NCI-H345 treated with DMSO at 0.1 percent for 48 hours (cell line): Measurements from ENCODE around the gene UGT1A9.
A peak's percentile ranks its signal among the peaks of the same experiment; 100 is the strongest.
"Not testable (repeated sequence)": the region's sequence is repeated elsewhere in the genome, so short reads cannot be mapped to it uniquely, and the experiment has no call there.

Experiments
- DNase-seq: peaks from one replicate; lab custom pipeline; 2025; ENCODE audit not compliant: unreplicated experiment; lab: John Stamatoyannopoulos, UW

UGT1A9 gene

DNA sequence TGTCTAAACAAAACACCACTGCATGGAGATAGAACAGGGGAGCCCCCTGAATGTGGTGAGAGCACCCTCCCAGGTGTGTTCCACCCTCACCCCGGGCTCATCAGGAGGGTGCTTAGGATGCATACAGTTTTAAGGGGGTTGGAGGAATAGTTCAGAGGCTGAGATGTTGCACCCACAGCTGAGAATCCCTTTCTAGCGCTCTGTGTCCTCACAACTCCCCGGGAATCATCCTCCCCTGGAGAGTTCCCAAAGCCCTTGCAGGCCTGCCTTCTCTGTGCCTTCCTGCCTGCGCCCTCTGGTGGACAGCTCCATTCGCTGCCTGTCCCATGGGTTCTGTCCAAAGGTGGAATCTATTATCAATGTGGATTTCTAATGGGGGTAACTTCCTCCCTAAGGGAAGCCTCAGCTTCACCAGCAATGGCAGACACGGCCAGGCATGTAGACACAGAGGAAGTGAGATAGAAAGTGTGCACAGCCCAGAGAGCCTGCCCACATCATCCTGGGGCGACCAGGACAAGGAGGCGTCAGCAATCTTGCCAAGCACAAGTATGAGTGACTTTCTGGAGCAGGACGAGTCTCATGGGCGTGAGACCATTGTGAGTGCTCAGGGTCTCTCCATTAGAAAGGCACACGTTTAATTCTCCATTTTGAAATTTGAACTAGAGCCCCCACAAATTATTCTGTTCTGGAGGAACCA is 39.8 kb downstream of the UGT1A9 start:
- peak; percentile 37 for DNase-seq

DNA sequence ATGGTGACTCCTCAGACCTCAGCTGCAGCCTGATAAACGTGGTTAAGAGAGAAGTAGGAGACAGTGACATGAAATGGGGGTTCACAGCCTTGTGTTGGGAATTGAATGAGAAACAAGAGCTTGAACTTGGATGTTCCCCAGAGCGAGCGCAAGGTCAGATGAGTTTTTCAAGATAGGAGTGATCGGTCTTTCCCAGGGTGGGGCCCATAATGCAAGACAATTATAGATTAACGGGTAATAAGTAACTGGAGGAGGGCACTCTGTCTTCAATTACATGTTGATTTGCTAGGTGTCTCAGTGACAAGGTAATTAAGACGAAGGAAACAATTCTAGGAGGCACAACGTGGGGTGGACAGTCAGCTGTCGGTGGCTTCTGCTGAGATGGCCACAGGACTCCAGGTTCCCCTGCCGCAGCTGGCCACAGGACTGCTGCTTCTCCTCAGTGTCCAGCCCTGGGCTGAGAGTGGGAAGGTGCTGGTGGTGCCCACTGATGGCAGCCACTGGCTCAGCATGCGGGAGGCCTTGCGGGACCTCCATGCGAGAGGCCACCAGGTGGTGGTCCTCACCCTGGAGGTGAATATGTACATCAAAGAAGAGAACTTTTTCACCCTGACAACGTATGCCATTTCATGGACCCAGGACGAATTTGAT is 41.0 kb downstream of the UGT1A9 start, which contains the start of gene UGT1A5:
Gene UGT1A5, plus strand, starts transcription at position 297 of the 651 bp plus-strand sequence. Its CDS starts 85 bp downstream, at position 382.
- DNase-seq: no peak

DNA sequence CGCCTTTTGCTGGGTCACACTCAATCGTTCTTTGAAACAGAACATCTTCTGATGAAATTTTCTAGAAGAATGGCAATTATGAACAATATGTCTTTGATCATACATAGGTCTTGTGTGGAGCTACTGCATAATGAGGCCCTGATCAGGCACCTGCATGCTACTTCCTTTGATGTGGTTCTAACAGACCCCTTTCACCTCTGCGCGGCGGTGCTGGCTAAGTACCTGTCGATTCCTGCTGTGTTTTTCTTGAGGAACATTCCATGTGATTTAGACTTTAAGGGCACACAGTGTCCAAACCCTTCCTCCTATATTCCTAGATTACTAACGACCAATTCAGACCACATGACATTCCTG is 41.5 kb downstream of the UGT1A9 start:
- no peak for DNase-seq

DNA sequence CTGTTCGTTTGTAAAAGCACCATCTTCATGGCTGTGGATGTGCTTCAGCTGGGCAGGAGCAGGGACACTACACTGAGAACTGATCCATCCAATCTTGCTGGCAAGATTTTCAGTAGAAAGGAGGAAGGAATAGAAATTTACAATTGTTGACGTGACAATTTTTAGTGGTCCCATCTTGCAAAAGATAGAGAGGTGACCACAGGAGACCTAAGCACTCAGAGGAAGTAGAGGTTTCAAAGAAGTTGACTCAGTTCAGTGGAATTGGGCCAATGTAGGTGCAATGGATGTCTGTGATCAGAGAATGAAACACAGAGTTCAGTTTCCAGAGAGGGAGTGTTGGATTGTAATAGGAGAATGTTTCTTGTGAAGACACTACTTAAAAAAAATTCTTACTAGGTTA is 42.4 kb downstream of the UGT1A9 start:
- no peak for DNase-seq

DNA sequence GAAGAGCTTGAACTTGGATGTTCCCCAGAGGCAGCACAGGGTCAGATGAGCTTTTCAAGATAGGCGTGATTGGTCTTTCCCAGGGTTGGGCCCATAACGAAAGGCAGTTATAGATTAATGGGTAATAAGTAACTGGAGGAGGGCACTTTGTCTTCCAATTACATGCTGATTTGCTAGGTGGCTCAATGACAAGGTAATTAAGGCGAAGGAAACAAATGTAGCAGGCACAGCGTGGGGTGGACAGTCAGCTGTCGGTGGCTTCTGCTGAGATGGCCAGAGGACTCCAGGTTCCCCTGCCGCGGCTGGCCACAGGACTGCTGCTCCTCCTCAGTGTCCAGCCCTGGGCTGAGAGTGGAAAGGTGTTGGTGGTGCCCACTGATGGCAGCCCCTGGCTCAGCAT is 46.9 kb downstream of the UGT1A9 start, which contains the start of gene UGT1A4:
Gene UGT1A4, plus strand, starts transcription at position 185 of the 400 bp plus-strand sequence. Its CDS starts 85 bp downstream, at position 270.
- DNase-seq: no peak

DNA sequence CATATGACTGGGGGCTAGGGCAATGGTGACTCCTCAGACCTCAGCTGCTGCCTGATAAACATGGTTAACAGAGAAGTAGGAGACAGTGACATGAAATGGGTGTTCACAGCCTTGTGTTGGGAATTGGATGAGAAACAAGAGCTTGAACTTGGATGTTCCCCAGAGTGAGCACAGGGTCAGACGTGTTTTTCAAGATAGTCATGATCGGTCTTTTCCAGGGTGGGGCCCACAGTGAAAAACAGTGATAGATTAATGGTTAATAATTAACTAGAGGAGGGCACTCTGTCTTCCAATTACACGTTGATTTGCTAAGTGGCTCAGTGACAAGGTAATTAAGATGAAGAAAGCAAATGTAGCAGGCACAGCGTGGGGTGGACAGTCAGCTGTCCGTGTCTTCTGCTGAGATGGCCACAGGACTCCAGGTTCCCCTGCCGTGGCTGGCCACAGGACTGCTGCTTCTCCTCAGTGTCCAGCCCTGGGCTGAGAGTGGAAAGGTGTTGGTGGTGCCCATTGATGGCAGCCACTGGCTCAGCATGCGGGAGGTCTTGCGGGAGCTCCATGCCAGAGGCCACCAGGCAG is 57.1 kb downstream of the UGT1A9 start, which contains the start of gene UGT1A3:
Gene UGT1A3, plus strand, starts transcription at position 320 of the 579 bp plus-strand sequence. Its CDS starts 85 bp downstream, at position 405.
- DNase-seq: no peak

DNA sequence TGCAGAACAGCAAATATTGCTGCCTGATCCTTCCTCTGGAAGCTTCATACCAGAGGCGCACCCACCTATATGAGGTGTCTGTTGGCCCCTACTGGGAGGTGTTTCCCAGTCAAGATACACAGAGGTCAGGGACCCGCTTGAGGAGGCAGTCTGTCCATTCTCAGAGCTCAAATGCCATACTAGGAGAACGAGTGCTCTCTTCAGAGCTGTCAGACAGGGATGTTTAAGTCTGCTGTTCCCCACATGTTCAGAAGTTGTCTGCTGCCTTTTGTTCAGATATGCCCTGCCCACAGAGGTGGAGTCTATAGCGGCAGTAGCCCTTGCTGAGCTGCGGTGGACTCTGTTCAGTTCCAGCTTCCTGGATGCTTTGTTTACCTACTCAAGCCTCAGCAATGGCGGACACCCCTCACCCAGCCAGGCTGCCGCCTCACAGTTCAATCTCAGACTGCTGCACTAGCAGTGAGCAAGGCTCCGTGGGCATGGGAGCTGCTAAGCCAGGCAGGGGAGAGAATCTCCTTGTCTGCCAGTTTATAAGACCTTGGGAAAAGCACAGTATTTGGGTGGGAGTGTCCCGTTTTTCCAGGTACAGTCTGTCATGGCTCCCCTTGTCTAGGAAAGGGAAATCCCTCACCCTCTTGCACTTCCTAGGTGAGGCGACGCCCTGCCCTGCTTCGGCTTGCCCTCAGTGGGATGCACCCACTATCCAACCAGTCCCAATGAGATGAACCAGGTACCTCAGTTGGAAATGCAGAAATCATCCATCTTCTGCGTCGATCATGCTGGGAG is 65.4 kb downstream of the UGT1A9 start:
- not testable (repeated sequence) for DNase-seq

DNA sequence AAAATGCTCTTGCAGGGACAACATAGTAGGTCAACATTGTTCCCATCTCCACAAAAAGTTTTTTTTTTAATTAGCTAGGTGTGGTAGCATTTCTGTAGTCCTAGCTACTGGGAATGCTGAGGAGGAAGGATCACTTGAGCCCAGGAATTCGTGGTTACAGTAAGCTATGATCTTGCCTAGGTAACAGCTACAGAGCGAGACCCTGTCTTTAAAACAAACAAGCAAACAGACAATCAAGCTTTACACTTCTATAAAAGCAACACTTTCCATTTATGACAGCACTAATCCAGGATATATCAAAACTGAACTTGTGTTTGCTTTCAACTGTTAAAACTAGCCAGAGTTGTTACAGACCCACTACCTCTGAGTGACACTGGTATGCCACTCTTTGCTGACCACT is 69.2 kb downstream of the UGT1A9 start:
- DNase-seq: no peak

DNA sequence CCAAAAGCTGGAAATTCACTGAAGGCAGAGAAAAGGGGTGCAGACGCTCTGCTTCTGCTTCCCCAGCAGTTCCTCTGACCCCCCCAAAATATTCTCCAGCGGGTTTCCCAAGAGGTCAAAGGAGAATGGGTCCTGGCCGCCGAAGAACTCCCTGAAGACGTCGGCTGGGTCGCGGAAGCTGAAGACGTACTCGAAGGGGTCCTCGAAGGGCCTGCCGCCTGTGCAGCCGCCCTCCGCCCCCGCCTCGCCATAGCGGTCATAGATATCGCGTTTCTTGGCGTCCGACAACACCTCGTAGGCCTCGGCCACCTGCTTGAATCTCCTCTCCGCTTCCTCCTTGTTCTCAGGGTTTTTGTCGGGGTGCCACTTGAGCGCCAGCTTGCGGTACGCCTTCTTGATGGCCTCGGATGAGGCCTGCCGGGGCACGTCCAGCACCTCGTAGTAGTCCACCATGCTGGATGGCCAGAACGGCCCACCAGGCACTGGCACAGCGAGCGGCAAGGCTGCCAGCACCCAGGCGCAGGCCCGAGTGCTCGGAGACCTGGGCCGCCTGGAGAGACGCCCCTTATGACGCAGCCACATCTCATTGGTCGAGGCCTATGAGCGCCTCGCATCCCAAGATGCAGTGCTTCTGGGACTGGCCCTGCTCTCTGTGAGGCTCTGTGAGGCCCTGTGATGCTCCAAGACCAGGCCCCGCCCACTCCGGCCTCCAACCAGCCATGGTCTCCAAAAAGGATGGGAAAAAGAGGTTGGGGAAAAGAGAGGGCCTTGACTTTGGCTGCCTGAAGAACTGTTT is 72.0 kb downstream of the UGT1A9 start:
- DNase-seq: no peak

DNA sequence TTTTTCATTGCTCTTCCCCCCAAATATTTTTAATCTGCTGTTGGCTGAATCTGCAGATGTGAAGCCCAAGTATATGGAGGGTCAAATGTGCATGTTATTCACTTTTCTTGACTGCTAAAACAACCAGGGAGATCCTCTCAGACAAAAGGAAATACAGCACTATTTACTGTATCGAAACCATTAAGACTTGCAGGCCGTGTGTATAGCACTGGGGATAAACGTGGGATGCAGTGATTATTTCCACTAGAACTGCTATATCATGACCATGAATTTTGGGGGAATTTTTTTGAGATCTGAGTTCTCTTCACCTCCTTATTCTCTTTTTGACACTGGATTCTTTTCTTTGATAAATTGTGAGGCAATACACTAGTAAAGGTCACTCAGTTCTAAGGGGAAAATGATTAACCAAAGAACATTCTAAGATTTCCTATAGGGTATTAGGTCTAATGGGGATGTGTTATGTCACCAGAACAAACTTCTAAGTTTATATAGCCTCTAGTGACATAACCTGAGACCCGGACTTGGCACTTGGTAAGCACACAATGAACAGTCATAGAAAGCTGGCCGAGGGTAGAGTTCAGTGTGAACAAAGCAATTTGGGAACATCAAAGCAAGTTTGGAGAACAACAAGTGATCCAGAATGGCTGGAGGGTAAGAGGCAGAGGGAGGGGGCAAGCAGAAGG is 73.5 kb downstream of the UGT1A9 start:
- no peak for DNase-seq

DNA sequence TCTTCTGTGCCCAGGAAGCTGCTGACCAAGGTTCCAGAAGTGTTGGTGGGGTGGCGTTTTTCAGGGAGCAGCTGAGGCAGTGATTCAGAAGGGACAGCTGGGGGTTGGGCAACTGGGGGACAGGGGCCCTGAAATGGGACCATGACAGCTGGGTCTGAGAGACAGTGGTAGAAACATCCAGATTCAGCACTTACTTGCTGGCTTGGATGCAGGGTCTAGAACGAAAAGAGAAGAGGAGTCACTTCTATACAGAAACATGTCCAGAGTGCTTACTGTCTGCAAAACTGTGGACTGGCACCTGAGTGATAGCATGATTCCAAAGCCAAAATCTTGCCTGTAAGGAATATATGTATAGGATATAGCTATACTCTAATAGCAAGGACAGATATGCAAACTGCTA is 74.1 kb downstream of the UGT1A9 start:
- DNase-seq: not testable (repeated sequence)

DNA sequence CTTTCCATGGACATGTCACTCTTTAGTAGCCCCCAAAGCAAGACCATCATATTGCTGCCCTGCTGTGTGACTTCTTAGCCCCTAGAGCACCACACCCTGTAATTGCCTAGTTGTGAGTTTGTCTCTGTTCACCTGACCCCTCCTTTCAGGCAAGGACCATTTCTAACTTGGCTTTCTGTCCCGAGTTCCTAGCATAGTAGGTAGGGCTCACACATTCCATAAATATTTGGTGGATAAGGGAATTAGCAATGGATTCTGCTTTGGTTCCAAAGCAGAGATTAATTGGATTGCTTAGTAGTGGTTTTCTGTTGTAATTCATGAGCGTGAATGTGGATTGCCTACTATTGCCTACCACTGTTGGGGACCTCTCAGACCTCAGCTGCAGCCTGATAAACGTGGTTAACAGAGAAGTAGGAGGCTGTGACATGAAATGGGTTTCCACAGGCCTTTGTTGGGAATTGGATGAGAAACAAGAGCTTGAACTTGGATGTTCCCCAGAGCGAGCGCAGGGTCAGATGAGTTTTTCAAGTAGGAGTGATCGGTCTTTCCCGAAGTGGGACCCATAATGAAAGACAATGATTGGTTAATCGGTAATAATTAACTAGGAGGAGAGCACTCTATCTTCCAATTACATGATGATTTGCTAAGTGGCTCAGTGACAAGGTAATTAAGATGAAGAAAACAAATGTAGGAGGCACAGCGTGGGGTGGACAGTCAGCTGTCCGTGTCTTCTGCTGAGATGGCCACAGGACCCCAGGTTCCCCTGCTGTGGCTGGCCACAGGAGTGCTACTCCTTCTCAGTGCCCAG is 75.0 kb downstream of the UGT1A9 start:
- DNase-seq: no peak

DNA sequence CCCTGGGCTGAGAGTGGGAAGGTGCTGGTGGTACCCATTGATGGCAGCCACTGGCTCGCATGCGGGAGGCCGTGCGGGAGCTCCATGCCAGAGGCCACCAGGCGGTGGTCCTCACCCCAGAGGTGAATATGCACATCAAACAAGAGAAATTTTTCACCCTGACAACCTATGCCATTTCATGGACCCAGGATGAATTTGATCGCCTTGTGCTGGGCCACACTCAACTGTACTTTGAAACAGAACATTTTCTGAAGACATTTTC is 75.5 kb downstream of the UGT1A9 start:
- no peak for DNase-seq

DNA sequence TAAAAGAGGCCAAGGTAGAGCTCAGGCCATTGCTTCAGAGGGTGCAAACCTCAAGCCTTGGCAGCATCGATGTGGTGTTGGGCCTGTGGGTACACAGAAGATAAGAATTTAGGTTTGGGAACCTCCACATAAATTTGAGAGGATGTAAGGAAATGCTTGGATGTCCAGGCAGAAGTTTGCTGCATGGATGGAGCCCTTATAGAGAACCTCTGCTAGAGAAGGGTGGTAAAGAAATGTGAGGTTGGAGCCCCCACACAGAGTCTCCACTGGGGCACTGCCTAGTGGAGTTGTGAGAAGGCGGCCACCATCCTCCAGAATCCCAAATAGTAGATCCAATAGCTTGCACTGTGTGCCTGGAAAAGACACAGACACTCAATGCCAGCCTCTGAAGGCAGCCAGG is 79.0 kb downstream of the UGT1A9 start:
- DNase-seq: not testable (repeated sequence)

DNA sequence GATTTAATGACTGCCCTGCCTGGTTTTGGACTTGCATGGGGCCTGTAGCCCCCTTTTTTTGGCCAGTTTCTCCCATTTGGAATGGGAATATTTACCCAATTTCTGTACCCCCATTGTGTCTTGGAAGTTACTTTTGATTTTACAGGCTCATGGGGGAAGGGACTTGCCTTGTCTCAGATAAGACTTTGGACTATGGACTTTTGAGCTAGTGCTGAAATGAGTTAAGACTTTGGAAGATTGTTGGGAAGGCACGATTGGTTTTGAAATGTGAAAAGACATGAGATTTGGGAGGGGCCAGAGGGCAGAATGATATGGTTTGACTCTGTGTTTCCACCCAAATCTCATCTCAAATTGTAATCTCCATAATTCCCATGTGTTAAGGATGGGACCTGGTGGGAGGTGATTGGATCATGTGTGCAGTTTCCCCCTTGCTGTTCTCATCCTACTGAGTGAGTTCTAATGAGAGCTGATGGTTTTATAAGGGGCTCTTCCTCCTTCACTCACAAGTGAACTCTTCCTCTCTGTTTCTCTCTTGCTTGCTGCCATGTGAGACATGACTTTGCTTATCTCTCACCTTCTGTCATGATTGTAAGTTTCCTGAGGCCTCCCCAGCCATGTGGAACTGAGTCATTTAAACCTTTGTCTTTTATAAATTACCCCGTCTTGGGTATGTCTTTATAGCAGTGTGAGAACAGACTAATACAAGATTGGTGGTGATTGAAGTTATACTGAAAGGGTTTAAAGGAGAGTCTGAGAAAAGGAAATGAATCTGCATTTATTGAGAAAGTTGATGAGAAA is 79.7 kb downstream of the UGT1A9 start:
- not testable (repeated sequence) for DNase-seq

DNA sequence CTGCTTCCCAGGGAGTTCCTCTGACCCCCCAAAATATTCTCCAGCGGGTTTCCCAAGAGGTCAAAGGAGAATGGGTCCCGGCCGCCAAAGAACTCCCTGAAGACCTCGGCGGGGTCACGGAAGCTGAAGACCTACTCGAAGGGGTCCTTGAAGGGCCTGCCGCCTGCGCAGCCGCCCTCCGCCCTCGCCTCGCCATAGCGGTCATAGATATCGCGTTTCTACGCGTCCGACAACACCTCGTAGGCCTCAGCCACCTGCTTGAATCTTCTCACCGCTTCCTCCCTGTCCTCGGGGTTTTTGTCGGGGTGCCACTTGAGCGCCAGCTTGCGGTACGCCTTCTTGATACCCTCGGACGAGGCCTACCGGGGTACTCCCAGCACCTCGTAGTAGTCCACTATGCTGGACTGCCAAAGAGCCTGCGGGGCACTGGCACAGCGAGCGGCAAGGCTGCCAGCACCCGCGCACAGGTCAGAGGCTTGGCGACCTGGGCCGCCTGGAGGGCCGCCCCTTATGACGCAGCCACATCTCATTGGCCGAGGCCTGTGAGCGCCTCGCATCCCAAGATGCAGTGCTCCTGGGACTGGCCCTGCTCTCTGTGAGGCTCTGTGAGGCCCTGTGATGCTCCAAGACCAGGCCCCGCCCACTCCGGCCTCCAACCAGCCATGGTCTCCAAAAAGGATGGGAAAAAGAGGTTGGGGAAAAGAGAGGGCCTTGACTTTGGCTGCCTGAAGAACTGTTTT is 83.3 kb downstream of the UGT1A9 start:
- DNase-seq: no peak

DNA sequence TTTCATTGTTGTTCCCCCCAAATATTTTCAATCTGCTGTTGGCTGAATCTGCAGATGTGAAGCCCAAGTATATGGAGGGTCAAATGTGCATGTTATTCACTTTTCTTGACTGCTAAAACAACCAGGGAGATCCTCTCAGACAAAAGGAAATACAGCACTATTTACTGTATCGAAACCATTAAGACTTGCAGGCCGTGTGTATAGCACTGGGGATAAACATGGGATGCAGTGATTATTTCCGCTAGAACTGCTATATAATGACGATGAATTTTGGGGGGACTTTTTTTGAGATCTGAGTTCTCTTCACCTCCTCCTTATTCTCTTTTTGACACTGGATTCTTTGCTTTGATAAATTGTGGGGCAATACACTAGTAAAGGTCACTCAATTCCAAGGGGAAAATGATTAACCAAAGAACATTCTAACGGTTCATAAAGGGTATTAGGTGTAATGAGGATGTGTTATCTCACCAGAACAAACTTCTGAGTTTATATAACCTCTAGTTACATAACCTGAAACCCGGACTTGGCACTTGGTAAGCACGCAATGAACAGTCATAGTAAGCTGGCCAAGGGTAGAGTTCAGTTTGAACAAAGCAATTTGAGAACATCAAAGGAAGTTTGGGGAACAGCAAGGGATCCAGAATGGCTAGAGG is 84.9 kb downstream of the UGT1A9 start:
- no peak for DNase-seq
